ENCODE results near the gene NPL.

Gene NPL

GRCh38 chr1:182778862-182779261, 10.7 kb upstream of the NPL start:
- DNase-seq (ENCODE audit: low read depth in 2 of 2) = no peak

GRCh38 chr1:182779530-182779929, 10.0 kb upstream of the NPL start:
- DNase-seq (ENCODE audit: low read depth in 2 of 2) = no peak

DNA sequence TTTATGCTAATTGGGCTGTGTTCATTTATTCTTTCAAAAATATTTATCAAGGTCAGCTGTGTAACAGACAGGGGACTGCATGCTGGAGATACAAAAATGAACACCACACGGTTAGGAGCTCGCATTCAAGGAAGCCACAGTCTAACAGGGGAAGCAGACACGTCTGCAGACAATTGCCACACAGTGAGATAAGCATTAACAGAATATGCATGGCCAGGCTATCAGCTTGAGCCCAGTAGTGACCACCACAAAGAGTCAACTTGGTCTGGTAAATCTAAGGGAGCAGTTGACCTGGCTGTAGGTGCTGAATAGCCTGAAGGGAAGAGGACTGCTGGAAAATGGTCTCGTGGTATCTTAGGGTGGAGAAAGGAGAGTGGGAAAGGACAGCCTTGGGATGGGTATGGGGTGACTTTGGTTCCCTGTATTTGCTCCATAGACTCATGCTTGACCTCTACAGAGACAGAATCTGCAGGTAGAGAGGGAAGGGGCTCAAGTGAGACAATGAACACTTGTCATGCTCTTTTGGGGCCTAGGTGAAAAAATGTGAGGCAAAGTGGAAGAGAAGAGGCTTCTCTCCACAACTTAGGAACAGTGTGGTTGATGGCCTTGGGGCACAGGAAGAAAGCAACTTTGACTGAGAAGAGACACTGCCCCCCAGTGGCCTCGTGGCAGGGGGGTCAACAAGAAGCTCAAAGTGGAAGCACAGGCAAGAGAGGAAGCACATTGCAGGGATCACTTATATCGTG, 7.6 kb upstream of the NPL start:
- peak; percentile 27 to 51 for DNase-seq (ENCODE audit: low read depth in 2 of 2)

- no peak for DNase-seq (ENCODE audit: low read depth in 2 of 2)
Measured at GRCh38 chr1:182782587-182782913, 7.0 kb upstream of the NPL start.

- no peak for DNase-seq (ENCODE audit: low read depth in 2 of 2)
Measured at GRCh38 chr1:182783068-182783467, 6.5 kb upstream of the NPL start.

DNA sequence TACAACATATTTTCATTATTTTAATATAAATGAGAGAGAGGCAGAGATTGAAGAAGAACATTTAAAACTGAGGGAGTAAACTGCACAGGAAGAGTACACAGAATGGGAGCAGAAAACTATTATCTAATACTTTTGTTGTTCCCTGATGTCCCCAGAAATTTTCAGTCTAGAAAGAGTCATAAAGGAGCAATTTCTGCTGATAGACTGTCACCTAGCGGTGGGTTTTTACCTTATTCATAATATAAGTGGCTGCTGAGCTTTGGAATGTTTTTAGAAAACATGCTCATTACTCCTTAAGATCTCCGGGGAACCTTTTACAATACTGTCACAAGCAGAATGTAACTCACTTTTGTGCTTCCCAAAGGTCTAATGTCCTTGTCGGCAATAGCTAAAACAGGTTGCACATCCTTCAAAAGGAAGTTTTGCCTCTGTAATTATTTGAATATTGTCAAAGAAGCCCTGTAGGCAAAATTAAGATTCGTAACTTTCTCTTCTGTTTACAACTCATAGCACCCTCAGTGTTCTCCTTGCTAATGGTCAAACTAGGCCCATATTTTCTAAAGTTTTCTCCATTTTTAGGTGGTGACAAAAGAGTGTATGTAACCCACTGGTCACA, 4.9 kb upstream of the NPL start:
- no peak for DNase-seq (ENCODE audit: low read depth in 2 of 2)

DNA sequence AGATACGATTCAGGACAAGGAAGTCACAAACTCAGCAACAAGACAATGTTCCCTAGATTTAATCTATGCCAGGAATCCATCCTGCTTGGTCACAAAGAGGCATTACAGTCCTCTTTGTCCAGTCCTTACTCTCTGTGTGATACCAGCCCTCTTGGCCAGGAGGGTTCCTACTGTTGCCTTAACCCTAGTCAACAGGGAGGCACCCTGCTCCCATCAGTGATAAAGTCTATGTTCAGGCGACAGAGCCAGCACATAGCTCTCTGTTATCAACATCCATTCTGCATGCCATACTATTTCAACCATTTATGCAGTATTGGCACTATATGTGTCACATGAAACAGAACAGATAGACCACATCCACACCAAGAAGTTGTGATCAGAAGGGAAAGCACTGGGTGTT, 4.4 kb upstream of the NPL start:
- DNase-seq (ENCODE audit: low read depth in 2 of 2) = no peak

- DNase-seq (ENCODE audit: low read depth in 2 of 2) = peak in 1 of 2 donors; percentile 12
Measured at GRCh38 chr1:182786223-182786994, 3.2 kb upstream of the NPL start.

DNA sequence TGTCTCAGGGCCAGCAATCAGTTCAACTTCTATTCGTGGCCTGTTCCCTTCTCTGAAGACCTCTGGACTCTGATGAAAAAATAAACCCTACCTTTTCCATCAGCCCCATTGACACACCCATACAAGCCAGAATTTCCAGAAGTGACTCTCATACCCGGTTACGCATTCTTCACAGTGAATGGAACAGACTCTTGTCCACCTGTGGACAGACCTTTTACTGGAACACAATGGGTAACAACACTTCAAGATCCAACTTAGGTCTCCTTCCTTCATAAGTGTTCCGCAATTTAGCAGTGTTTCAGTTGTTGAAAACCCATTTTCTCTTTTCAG, 2.6 kb upstream of the NPL start:
- no peak for DNase-seq (ENCODE audit: low read depth in 2 of 2)

- no peak for DNase-seq (ENCODE audit: low read depth in 2 of 2)
Measured at GRCh38 chr1:182791281-182792179, 2.0 kb downstream of the NPL start.

DNA sequence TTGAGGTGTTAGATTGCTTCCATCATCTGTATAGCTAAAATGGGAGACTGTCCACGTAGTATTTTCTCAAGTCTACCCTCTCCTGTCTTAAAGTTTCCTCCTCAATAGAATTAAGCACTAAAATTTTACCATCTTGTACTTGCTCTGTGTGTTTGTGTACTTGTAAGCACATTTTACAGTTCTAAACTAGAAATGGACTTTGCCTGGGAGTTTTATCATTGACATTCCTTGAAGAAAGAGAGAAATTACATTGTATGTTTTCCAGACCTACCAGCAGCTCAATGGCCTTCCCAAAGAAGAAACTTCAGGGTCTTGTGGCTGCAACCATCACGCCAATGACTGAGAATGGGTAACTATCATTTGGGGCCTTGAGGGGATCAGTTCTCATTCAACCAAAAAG, 4.5 kb downstream of the NPL start:
- DNase-seq (ENCODE audit: low read depth in 2 of 2) = no peak

DNA sequence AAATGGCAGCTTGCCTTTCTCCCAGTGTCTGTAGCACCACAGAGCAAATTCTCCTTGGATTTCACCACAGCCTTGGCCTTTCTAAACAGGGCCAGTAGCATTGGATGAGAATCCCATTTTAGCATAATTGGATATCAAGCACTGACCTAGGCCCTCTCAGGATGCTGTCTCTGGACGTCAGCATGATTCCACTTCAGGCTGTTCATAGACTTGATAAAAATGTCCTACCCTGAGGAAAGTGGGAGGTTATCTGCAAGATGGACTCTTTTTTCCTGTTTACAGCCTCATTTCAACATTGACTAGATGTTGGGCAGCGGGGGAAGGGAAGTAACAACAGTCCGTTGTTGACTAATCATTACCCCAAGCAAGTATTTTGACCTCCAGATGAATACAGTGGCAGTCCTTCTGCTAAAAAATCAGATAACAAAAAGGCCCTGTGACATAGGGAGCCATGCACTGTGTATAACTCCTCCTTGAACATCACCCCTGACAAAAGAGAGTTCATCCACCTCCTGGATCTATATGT, 5.2 kb downstream of the NPL start:
- no peak for DNase-seq (ENCODE audit: low read depth in 2 of 2)

- DNase-seq (ENCODE audit: low read depth in 2 of 2) = no peak
Measured at GRCh38 chr1:182795563-182796228, 6.1 kb downstream of the NPL start.

GRCh38 chr1:182802006-182802803, 12.6 kb downstream of the NPL start:
- no peak for DNase-seq (ENCODE audit: low read depth in 2 of 2)

DNA sequence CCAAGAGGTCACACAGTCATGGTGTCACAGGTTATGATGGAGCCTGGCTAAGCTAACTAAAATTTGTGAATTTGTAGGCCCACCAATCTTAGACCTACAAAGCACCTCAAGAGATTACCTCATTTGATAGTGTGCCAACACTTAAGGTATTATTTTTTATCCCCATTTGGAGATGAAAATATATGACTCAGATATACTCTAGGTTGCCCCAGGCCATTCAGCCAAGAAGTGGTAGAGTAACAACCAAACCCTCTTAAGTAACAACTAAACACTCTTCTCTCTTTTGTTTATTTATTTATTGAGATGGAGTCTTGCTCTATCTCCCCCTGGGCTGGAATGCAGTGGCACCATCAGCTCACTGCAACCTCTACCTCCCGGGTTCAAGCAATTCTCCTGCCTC, 14.3 kb downstream of the NPL start:
- no peak for DNase-seq (ENCODE audit: low read depth in 2 of 2)

DNA sequence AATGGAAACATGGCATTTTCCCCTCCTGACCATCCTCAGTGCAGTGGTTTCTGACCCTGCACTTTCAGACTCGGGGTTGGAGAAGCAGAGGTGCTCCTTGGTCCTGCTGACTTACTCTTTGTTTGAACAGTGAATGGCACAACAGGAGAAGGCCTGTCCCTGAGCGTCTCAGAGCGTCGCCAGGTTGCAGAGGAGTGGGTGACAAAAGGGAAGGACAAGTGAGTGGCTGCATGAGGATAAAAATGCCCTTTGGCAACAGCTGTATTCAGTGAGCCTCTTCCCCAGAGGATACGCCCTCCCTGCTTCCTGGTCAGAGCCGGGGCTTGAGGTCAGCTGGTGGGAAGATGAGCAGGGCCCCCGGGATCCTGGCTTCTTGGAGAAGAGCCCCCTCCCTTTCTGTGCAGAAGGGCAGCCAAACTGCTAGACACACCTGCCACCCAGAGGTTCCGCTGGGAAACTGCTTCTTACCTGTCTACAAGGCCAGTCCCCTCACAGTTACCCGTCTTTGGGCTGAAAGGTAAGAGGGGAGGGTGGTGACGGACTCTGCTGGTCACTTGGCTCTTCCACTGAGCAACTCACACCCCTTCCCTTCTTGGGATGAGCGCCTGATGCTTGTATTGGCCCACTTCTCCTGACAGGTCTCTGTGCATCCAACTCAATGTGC, 16.6 kb downstream of the NPL start:
- no peak for DNase-seq (ENCODE audit: low read depth in 2 of 2)

DNA sequence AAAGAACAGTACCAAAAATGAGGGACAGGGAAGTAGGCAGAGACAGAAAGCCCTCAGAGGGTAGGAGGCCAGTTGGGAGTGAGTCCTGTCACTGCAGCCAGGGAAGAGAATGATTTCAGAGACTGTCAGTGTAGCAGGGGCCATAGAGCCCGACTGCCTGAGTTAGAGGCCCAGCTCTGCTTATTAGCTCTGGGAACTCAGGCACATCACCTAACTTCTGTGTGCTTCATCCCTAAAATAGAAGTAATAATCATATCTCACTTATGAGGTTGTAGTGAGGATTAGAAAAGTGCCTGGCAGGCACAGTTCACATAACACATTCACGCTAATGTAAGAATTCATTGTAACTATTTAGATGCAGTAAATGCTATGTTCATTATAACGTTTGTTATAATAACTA, 18.3 kb downstream of the NPL start:
- DNase-seq (ENCODE audit: low read depth in 2 of 2) = no peak

- no peak for DNase-seq (ENCODE audit: low read depth in 2 of 2)
Measured at GRCh38 chr1:182809414-182809957, 19.9 kb downstream of the NPL start.

- DNase-seq (ENCODE audit: low read depth in 2 of 2) = no peak
Measured at GRCh38 chr1:182811975-182812722, 22.6 kb downstream of the NPL start.

Data from stimulated activated CD4-positive, alpha-beta T cell treated with anti-CD3 and anti-CD28 coated beads, Interleukin-1b, Interleukin-23, amount 100 ng/mL, for 1 hour (primary cell).